Panc1 (cell line): ENCODE measurements around the gene TRIM62.

Source experiments
- CTCF ChIP-seq: fragments of 450-650 bp; IDR thresholded peaks from 2 replicates; pipeline ENCODE4 v1.5.1; 2017; ENCODE audit warnings: mild to moderate bottlenecking
- POLR2AphosphoS5 ChIP-seq: IDR thresholded peaks from 2 replicates; pipeline ENCODE4 v1.6.1; 2012; ENCODE audit warnings: mild to moderate bottlenecking, low read depth, low read length, moderate library complexity
- REST ChIP-seq, 2 experiments: IDR thresholded peaks; 2 replicates each; pipeline ENCODE4 v1.6.1; 2011 to 2012; ENCODE audit warnings: low read depth in 2 of 2, control low read depth in 1 of 2, low read length in 1 of 2, mild to moderate bottlenecking in 1 of 2, moderate library complexity in 1 of 2; ENCODE audit not compliant: insufficient read depth in 1 of 2
- SIN3A ChIP-seq: IDR thresholded peaks from 2 replicates; pipeline ENCODE4 v1.6.1; 2012; ENCODE audit warnings: low read depth, mild to moderate bottlenecking, low read length, moderate library complexity, borderline replicate concordance; ENCODE audit not compliant: insufficient read depth
- TCF7L2 ChIP-seq: IDR thresholded peaks from 2 replicates; pipeline ENCODE4 v1.6.1; 2011; ENCODE audit warnings: mild to moderate bottlenecking, low read depth, low read length, inconsistent platforms

GRCh38 chr1:33133478-33134105 lies 48.3 kb downstream of the TRIM62 start:
- TF ChIP-seq CTCF (no peak), REST (IDR thresholded peaks at IDR 0.05; ENCODE audit: insufficient read depth in 1 of 2, low read depth in 2 of 2, low read length in 1 of 2) (no peak), POLR2AphosphoS5 (no peak), TCF7L2 (no peak), SIN3A (no peak)
